Pulmonary artery endothelial cell (primary cell): Measurements from ENCODE around the gene SENP2. TPM values are rescaled to one million over a fixed set of nuclear protein-coding genes. Genes with fewer than 3 reads are reported as not detected.
"Not testable (repeated sequence)": the region's sequence is repeated elsewhere in the genome, so short reads cannot be mapped to it uniquely, and the experiment has no call there.

ENCODE experiments used
- DNase-seq: peaks from one replicate; pipeline ENCODE4 v3.0.0-alpha.2; 2011; ENCODE audit warnings: low read depth, low spot score
- total RNA-seq: library from RNA; depleted of rRNA; stranded (reverse); fragments of >200 nt; gene quantifications from 2 replicates; pipeline ENCODE4 v1.2.3, GENCODE V29; 2014

SENP2 gene
- total RNA-seq, 1 donor from 2014 or later = 35.7 TPM

DNA sequence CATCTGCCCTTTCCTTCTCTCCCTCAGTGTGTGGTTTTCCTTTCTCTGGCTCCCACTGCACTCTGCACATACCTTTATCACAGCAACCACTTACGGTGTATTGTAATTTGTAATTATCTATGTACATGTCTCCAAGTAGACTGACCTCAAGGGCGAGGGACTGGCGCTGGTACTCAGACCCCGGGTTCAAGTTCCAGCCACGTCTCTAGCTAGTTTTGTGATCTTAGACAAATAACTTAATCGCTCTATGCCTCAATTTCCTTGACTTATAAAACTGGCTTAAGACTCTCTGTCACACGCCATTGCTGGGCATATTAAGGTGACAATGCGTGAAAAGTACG, 607 bp upstream of the SENP2 start:
- no peak for DNase-seq

- DNase-seq = no peak
Measured at GRCh38 chr3:185586686-185587039, 568 bp downstream of the SENP2 start.

GRCh38 chr3:185594073-185594472, 8.0 kb downstream of the SENP2 start:
- no peak for DNase-seq

DNA sequence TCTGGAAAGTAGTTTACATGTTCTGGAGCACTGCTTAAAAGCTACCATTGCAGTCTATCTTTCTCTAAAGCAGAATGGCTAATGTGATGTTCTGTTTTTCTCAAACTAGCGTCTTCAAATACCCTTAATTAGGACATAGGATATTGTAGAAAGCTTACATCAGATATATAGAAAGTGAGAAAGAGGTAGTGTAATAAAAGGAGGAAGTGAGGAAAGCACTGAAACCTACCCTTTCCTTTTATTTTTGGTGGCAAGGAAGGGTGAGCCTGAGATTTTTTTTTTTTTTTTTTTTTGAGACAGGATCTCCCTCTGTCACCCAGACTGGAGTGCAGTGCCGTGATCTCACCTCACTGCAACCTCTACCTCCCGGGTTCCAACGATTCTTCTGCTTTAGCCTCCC, 9.4 kb downstream of the SENP2 start:
- no peak for DNase-seq

- DNase-seq = no peak
Measured at GRCh38 chr3:185605566-185605965, 19.5 kb downstream of the SENP2 start.

GRCh38 chr3:185606196-185606595, 20.1 kb downstream of the SENP2 start:
- no peak for DNase-seq

DNA sequence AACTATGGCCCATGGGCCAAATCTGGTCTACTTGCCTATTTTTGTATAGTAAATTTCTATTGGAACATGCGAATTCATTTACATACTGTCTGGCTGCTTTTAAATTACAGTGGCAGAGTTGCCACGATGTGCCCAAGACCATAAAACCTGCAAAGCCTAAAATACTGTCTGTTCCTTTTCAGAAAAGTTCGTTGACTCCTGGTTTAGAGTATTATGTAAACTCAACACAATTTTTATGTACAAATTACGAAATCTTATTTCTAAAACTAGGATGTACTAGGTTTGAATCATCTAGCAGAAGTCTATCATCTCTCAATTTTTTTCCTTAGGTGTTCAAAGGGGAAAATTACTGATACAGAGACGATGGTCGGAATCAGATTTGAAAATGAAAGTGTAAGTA, 26.9 kb downstream of the SENP2 start:
- no peak for DNase-seq

- DNase-seq = no peak
Measured at GRCh38 chr3:185623939-185624665, 38.0 kb downstream of the SENP2 start.

DNA sequence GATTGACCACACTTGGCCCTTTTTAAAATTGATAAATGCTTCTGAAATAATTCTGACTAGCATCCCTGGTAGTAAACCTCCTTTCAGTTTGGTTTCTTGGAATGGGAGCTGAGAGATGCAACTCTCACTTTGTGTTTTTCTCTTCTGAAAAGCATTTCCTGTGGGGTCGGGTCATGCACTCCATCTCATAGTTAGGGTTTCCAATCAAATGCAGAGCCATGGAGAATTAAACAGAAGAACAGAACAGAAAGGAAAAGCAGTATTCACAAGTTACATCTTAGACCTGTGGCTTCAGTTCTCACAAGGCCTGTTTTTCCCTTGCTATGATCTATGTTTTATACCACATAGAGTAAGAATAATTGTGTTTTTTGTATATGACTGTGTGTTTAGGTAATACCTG, 39.7 kb downstream of the SENP2 start:
- DNase-seq = no peak

- no peak for DNase-seq
Measured at GRCh38 chr3:185629554-185630181, 43.6 kb downstream of the SENP2 start.

GRCh38 chr3:185630182-185630622, 44.1 kb downstream of the SENP2 start:
- peak; percentile 24 for DNase-seq

GRCh38 chr3:185631108-185631507, 45.0 kb downstream of the SENP2 start:
- no peak for DNase-seq

DNA sequence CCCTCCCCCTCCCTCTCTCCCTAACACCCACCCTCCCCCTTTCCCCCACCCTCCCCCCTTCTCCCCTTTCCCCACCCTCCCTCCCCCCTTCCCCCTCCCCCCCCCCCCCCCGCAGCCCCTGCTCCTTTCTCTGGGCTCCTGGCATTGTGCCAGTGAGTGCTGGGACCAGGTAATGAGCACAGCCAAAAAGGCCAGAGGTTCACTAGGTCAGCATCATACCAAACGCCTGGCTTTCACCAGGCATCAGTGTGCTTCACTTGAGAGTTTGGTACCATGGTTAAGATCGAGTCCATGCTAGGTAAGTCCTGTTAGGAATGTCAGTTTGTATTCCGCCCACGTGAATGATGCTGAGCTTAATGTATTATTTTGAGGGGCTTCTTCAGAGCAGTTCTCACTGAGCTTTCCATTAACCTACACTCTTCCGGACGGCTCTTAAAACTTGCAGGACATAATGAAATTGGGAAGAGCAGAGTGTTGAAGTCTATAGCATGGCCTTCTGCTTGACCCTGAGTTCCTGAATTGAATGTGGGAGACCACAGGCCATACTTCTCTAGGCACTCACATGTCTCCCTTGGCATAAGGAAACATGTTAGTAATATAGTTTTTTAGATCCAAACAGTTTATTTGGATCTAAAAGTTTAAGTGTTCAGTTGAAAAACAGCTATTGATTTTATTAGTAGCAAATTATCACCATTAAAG, 45.6 kb downstream of the SENP2 start:
- no peak for DNase-seq

DNA sequence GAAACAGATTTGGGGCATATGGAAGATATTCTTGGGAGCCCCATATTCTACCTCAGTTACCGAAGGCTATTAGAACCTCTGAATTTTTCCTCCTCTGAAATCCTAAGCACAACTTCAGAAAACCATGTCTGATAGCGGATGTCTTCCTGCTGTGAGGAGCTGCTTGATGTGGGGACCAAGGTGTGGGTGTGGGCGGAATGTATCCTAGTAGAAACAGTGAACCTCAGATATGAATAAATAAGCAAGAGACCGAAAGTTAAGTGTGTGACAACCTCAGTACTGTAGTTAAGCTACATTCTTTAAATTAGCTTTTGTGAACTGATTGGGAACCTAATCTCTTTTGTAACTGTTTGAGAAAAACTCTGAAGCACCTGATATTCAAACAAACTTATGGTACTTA, 46.9 kb downstream of the SENP2 start:
- no peak for DNase-seq

DNA sequence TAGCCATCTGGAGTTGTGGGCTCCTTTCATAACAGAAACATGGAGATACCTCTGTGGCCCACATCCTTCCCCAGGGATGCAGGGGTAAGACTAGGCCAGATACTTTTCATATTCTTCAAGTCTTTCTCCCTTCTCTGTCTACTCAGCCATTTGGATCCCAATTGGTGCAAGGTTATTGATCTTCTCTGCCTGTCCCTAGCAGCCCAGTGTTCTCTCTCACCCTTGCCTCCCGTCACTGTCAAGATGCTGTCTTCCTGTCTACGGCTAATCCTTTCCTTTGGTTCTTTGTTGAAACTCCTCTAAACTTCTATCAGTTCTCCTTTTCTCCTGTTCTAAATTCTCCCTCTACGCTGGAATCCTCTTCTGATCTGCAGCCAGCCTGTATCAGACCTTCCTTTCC, 51.3 kb downstream of the SENP2 start:
- DNase-seq = no peak

- DNase-seq = not testable (repeated sequence)
Measured at GRCh38 chr3:185638651-185639050, 52.6 kb downstream of the SENP2 start.

- DNase-seq = no peak
Measured at GRCh38 chr3:185639632-185640206, 53.6 kb downstream of the SENP2 start.

DNA sequence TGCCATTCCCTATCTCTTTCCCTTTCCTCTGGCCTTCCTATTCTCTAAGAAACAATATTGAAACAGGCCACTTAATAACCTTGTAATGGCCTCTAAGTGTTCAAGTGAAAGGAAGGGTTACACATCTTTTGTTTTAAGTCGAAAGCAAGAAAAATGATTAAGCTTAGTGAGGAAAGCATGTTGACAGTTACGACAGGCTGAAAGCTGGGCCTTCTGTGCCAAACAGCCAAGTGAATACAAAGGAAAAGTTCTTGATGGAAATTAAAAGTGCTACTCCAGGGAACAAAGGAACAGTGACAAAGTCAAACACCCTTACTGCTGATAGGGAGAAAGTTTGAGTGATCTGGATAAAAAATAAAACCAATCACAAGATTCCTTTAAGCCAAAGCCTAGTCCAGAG, 54.2 kb downstream of the SENP2 start:
- no peak for DNase-seq

GRCh38 chr3:185645191-185645590, 59.1 kb downstream of the SENP2 start:
- DNase-seq = not testable (repeated sequence)

DNA sequence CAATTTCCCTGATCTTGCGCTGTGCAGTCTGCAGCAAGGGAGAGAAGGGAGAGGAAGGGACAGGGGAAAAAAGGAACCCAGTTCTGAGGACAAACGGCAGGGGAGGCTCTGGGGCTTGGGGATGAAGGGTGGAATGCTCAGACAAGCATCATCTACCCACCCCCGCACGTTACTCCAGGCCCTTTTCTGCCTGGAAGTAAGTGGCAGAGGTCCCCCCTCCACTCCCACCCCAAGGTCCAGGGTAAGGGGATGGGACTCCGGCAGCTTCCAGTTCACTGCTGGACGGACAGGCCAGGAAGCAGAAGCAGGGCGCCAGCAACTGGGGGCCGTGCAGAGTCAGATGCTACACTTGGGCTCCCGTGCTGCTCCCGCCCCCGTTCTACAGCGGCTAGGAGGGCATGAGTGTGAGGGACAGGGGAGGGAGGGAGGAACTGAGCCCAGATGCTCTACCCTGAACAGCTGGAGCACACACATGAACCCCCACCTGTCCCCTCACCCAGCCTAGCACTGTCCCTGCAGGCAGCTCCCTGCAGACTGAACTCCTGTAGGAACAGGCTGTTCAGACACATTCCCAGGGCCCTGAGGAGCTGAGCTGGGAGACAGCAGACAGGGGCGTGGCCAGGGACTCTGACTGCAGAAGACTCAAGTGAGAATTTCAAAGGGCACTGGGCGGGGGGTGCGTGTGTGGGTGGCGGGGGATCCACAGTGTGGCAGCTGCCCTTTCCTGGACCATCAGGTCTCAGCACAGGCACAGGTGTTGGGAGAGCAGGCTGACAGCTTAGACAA, 59.7 kb downstream of the SENP2 start:
- no peak for DNase-seq

DNA sequence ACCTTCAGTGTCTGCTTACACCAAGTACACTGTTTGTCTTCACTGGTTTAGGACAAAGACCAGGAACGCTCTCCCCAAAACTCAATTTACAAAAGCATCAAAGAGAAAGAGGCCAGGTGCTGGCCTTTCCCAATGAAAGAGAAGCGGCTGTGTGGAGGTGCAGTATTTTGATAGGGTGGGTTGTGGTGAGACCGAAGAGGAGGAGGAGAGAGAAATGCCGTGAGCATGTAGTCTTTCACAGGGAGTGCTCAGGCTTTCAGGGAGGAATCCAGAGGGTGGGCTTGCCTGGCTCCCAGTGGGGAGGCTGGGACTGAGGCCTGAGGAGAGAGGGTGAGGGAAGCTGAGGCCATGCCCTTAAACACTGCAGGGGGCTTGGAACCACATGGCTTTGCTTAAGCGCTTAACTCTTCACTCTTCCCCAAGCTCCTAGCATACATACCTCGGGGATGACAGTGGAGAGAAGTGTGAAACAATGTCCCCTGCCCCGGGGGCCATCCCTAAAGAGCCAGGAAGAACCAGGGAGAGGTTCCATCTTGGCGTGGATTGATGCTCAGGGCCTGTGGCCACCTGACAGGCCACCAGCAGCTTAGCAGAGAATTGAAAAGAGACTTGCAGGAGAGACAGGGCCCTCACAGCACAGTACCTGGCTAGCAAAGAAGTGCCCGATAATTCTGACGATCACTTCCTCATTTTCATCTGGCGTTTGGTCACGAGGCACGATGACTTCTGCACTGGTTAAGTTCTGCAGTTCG, 60.5 kb downstream of the SENP2 start:
- no peak for DNase-seq
